Measurements from ENCODE around the gene SFXN5.
"Not testable (repeated sequence)": the region's sequence is repeated elsewhere in the genome, so short reads cannot be mapped to it uniquely, and the experiment has no call there.

SFXN5 gene

DNA sequence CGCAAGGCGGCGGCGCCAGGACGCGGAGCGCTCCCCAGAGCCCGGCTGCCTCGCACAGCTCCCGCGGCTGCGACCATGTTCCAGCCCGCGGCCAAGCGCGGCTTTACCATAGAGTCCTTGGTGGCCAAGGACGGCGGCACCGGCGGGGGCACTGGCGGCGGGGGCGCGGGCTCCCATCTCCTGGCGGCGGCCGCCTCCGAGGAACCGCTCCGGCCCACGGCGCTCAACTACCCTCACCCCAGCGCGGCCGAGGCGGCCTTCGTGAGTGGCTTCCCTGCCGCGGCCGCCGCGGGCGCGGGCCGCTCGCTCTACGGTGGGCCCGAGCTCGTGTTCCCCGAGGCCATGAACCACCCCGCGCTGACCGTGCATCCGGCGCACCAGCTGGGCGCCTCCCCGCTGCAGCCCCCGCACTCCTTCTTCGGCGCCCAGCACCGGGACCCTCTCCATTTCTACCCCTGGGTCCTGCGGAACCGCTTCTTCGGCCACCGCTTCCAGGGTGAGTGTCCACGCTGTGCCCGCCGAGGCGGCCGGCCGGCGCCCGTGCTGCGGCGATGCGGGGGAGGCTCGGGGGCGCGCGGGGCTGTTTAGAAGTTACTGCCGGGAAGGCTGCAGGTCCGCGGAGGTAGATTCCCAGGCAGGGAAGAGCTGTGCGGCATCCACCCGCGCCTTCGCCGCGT is 153.5 kb downstream of the SFXN5 start:
- DNase-seq = peak; percentile 27

DNA sequence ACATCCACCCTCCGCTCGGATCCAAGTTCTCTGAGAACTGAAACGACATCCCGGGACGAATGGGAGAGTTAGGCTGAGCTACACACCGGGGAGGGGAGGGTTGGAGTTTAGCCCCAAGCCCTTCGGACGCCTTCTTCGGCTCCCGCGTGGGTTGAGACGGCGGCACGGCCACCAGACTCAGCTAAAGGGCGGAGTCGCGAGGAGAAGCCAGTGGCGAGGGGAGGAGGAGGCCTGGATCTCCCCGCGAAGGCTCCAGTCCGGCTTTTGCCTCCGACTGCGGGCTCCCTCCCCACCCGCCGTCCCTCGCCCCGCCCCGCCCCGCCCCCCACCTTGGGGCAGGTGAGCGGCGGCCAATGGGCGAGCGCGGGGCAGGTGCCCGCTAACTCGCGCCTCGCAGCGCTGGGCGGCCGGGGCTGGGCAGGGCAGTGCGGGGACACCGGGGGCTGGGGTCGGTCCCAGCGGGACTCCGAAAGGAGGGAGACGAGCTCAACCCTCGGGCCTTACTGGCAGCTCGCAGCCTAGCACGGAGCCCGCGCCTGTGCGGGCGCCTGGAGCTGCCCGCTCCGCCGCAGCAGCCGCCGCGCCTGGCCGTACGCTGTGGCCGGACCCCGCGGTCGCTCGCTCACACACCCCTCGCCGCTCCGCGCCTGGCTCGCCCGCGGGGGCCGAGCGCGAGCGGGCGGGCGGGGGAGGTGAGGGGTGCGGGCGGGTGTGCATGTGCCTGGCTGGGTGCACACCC is 154.2 kb downstream of the SFXN5 start, which contains the start of gene EMX1:
Gene EMX1, plus strand, starts transcription at position 382 of the 739 bp plus-strand sequence. Its CDS starts 334 bp downstream, at position 716.
- peak; percentile 80 for DNase-seq

DNA sequence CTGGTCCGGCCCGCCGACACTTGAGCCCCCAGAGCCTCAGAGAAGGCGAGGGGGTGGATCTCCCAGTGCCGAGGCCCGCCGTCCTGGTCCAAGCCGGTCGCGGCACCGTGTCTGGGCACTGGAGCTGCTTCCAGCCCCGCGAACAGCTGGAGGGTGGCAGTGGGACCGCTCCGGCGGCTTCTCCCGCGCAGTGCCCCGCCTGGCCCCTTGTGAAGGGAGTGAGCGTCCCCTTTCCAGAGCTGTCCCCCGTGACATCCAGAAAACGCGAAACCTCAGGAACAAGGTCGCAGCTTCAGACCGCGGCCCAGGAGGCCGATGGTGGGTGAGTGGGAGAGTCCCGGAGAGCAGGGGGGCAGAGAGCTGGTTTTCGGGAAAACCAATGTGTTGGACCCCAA is 154.8 kb downstream of the SFXN5 start:
- peak; percentile 40 for DNase-seq

DNA sequence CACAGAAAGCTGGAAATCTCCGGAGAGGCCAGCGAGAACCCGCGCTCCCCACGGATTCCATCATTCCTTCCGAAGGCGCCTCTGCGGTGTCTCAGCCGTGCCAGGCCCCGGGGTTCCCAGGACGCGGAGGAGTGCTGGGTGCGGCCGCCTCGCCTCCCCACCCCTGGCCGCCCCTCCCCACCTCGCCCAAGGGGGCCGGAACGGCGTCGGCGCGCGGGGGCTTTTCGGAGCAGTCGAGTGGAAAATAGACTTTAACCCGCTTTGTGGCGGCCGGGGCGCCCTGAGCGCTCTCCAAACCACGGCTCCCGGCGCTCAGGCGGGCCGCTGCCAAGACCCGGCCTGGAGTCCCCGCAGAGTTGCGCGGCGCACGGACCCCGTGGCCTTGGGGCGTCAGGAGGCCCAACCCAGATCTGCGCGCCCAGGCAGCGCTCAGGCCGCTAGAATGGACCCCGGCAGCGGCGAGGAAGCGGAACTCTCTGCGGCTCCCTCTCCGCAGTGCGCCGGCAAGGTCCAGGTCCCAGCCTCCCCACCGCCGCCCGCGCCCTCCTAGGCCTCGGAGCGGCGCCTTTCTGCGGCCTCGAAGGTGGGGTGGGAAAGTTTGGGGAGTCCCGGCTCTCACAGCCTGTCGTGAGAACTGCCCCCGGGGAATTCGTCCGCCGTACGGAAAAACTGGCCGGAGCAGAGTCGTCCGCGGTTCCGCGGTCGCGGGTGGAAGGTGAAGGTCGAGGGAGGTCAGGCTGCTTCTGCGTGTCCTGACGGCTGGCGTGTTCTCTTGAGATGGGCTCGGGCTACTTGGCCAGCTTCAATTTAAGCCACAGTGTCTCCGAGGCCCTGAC is 155.4 kb downstream of the SFXN5 start:
- DNase-seq = peak; percentile 54

DNA sequence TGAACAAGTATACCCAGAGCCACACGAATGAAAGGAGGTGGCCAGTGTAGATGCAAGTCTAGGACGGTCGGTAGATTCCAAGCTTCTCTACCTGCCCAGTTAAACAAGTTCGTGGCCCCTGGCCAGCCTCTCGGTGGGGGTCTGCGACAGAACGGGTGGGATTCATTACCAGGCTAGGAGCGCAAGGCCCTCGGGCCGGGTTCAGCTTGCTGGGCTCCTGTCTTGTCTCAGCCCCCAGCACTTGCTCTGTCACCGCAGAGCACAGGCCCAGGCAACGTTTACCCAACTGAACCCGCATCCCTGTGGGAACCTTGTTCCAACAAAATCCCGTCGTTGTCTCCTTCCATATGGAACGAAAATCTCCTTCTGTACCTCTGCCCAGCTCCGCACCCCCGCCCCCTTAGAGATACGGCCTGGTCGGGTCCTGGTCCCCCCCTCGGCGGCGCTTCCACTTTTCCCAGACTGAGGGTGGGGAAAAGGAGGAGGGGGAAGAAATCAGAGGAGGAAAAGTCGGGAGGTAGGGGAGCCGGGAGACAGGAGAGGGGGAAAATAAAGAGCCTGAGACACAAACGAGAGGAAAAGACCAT is 156.1 kb downstream of the SFXN5 start:
- DNase-seq = no peak

DNA sequence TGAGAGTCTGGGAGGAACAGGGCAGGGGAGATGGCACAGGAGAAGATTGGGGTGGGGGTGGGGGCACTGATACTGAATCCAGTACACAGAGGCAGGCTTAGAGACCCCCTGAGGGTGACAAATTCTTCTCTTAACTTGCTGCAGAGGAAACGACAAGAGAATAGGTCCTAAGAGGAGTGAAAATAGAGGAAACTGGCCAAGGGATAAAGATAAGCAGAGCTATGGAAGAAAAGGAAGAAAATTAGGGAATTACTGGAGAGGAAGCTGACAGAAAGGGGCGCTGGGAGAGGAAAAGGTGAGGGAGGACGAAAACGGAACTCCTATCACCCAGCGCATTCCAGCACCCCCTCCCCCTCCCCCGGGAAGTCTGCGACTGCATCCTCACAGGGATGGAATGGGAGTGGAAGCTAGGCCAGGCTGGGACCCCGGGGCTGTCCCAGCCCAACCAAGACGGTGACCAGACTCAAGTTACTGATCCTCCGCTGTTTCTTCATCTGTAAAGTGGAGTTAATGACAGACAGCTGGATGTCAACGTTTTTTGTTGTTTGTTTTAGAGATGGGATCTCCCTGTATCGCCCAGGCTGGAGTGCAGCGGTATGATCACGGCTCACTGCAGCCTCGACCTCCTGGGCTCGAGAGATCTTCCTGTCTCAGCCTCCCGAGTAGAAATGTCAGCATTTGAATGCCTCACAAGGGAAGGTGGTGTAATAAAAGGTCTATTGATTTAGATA is 156.8 kb downstream of the SFXN5 start:
- DNase-seq = no peak

DNA sequence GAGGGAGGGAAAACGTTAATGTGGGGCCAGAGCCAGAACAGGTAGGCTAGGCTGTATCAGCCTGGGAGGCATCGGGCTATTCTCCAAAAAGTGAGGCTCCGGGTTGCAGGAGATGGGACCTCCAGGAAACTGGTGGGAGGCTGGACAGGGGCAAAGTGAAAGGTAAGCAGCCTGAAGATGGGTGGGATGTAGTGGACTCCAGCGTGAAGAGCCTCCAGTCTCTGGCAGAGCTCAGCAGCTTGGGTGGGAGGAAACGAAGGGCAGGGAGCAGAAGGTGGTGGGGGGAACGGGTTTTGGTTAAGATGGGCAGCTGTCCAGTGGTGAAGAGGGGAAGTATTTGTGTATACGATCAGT is 157.3 kb downstream of the SFXN5 start:
- DNase-seq = no peak

DNA sequence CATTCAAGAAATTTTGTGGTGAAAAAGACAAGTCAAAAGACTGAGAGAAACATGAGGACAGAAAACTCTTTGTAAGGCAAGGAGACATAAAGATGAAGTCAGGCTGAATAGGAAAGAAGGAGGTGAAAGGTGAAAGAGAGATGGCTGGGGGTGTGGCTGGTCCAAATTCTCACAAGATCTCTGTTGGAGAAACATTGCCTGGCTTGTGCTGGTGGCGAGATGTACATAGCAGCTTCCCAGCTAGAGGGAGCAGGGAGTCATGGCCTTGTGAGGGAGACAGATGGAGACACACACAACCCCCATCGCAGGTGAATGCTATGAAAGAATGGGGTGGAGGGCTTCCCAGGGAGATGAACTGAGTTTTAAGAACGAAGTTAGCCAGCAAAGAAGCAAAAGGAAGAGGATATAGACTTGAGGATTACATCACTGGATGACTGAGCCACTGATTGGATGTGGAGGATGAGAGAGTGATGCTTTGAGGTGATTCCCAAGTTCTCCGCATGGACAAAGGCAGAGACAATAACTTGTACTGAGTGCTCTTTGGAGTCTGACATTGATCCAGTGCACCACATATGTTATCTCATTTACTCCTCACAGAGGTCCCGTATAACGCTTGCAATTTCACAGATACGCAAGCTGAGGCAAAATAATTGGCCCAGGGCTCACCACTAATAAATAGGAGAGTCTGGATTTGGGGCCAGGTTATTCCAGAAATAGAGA is 157.9 kb downstream of the SFXN5 start:
- DNase-seq = no peak

DNA sequence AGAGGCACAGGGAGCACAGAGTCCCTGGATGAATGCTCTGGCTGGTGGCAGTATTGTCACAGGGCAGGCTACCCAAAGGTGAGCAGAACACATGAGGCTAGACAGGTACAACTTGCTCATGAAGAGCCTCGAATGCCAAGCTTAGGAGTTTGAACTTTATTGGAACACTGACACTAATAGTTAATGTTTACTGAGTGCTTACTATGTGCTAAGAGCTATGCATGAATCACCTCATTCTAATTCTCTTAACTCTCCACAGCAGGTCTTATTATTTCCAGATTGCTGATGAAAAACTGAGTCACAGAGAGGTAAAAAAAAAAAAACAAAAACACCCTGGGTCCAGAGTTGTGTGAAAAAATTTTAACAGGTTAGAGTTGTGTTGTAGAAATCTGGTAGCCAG is 160.3 kb downstream of the SFXN5 start:
- no peak for DNase-seq

DNA sequence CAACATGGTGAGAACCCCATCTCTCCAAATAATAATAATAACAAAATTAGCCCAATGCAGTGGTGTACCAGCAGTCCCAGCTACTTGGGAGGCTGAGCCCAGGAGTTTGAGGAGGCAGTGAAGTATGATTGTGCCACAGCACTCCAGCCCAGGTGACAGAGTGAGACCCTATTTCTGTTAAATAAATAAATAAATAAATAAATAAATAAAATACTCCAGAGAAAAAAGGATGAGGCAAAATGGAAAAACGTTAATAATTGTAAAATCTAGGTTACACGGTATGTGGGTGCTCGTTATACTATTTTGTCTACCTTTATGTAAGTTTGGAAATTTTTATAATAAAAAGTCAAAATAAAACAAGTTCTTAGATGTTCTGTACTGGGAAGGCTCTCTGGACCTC is 162.8 kb downstream of the SFXN5 start:
- no peak for DNase-seq

DNA sequence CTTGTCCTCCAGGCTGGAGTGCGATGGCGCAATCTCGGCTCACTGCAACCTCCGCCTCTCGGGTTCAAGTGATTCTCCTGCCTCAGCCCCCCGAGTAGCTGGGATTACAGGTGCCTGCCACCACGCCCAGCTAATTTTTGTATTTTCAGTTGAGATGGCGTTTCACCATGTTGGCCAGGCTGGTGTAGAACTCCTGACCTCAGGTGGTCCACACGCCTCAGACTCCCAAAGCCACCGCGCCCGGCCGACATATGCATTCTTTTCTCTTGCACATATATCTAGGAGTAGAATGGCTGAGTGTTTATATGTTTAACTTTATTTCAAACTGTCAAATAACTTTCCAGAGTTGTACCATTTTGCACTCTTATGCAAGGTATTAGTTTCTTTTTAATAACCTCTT is 164.1 kb downstream of the SFXN5 start:
- not testable (repeated sequence) for DNase-seq

DNA sequence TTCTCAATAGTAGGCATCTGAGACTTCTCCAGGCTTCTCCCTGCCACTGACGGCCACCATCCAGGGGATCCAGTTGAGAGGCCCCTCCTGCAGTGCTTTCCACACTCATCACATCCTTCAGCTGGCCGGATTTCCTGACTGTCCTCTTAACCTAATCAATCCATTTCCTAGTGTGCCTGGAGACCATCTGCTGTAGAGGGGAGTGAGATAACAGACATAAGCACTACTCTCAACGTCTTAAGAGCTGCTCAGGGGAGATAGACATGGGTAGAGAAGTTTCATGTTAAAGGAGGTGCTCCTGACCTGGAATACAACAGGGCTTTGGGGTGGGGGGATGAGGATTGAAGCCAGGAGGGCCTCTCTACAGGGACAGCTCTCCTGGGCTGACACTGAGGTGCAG is 170.1 kb downstream of the SFXN5 start:
- DNase-seq = no peak

DNA sequence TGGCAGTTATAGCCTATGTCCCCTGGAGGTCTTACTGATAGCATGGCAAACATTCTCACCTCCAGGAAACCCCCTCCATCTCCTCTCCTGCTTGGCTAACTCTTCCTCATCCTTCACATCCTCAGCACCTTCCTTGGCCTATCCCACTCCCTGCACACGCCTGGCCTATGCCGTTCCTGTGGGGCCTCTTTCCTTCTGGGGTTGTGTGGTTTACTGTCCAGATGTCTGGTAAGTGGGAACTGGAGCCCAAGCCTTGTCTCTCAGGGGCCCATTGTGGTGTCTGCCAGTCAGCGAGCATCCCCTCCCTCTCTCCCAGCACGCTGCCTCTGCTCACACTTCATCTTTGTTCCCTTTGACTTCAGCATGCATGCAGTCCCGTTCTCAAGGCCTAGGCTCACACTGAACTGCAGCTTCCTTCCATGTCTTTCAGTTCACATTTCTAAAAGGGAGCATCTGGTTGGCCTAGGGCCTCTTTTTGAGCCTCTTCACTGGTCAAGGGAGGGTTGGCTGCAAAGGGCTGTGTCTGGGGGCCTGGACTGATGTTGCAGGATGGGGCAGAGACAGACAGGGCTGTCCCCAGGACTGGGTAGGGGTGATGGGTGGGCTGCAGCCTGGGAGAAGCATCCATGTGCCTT is 171.2 kb downstream of the SFXN5 start:
- no peak for DNase-seq

DNA sequence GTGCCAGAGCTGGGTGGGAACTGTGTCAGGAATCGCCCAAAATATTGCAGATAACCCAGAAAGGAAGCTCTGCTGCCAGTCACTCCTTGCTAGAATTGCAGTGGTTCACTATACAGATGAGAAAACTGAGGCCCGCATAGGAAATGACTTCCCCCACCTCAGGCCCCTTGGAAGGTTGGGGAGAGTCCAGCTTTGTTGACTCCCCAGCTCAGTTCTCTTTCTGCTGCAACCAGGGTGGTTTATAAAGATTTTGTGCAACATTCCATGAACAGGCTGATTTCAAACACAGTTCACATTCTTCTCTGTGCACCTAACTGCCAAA is 173.0 kb downstream of the SFXN5 start:
- no peak for DNase-seq

DNA sequence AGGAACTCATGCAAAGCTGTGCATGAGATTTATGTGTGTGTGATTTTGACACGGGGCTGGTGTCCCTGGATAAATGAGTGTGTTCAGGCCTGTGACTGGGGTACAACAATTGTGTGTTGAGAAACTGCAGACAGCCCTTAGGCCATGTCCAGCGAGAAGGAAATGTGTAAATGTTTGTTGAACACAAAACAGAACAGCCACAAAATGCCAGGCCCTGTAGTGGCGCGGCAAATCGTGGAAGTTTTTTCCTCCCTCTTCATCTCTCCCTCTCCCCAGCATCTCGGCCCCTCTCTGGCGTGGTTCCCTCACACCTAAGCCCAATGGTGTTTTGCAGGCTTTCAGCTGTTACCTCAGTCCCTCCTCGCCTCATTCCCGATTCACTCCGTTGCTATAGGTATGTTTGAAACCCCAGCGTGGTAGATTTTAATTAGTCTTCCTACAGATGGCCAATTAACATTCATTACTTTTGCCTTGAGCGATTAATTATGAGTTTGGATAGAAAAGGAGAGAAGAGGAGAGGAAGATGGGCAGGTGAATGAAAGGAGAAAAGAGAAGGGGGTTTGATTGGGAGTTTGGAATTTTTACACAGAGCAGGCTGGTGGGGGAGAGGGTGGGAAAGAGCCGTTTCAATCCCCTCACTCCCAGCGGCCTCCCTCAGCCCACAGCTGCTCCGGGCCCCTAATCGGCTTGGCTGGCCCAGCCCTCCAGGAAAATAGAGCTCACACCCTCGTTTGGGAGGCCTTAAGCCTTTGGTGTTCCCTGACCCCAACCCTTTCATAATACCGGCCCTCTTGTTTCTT is 173.5 kb downstream of the SFXN5 start:
- no peak for DNase-seq

DNA sequence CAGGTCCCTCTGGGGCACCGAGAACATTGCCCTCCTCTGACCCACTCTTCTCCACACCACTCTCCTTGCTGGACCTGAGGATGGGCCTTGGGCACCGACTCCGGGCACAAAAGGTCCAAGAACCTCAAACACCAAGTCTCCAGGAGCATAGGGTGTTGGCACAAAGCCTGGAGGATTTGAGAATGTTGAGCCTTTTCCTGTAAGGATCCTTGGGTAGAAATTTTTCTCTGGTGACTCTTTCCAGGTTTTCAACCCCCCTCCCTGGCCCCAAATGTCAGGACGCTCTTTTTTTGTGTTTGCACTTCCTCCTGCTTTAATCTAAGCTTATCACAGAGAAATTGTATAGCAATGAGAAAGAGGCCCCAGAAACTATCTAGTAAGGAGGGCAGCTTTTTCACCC is 175.1 kb downstream of the SFXN5 start:
- DNase-seq = no peak

DNA sequence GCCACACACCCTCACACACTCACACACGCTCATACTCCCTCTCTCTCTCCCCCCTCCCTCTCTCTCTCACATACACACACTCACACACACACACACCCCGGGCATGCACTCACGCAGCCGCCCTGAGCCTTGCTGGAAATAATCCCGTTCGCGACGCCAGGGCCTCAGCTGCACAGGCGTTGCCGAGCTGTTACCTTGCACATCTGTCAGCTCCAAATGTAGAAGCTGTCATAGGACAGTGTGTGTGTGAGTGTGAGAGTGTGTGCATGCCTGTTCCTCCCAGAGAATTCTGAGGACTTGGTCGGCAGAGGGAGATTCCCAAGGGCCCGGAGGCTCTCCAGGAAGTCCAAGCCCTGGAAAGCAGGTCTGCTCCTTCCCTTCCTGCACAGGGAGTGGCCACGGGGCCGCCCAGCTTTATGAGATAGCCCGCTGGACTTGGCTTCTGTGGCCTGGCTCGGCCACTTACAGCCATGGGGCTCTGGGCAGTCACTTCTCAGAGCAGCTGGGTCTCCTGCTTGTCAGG is 175.7 kb downstream of the SFXN5 start:
- DNase-seq = no peak

DNA sequence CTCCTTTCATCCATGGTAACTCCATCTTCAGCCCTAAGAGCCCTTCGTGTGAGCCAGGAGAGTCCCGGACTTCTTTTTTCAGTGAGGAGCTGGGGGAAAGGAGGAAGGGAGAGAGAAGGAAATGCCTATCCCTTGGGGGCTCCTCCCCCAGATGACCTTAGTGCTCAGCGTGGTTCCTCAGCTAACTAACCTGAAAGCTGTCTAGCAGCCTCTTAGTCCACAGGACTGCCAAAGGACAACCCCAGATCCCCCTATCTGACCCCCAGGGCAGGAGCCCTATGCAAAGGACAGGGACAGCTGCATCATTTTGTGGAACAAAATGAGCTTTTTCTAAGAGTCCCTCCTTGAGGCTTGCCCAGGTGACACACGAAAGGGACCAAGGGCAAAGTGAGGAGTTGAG is 176.4 kb downstream of the SFXN5 start:
- no peak for DNase-seq

DNA sequence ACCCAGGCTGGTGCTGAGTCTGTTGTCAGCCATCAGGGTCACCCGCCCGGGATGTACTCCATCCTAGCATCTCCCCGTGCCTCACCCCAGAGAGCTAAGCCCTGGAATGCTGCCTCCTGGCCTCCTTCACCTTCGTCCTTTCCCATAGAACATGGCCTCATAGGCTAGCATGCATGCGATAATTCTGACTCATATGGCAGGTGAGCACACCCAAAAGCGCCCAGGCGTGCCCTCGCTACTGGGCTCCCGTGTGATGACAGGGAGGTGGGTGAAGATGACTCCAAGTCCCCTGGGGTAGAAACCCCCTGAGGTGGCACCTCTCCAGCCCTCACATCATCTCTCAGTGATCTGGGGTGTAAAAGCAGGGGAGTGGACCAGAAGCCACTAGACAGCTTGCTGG is 177.0 kb downstream of the SFXN5 start:
- DNase-seq = no peak

DNA sequence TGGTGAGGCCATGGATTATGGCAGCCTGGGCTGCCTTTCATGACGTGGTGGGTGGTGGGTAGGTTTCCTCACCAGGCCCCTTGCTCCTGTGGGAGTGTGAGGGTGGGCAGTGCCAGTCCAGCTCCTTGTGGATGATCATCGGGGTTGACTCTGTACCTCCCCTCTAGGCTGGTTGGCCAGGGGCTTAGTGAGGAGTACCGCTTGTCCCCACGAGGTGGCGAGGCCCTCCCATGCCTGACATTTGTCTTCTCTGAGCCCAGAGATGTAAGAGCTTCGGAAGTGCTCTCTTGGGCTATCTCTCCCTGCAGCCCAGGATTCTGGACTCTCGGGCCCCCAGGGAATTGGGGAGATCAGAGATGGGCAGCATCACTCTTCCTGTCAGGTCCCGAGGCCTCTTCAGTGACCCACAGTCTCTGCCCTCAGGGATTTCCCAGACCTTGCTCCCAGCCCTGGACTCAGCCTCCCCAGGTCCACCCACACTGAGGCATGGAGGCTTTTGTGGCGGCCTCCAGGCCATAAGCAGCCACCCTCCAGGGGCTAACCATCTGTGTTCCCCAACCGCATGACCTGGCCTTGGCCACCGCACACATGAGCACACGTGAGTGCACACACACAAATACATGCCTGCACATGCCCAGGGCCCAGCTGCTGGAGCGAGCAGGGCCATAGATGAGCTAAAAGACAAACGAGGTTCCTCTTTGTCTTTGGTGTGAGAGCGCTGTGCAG is 177.8 kb downstream of the SFXN5 start:
- DNase-seq = no peak

All from NCI-H1105 treated with DMSO at 0.1 percent for 48 hours (cell line).